A673 (cell line): ENCODE data around the gene ENDOU.

ENCODE experiments used
- CTCF ChIP-seq: fragments of 300-800, 200-600 bp; sonication (generic); conservative IDR thresholded peaks from 2 replicates; pipeline ENCODE4 v1.5.1; 2017; ENCODE audit warnings: low read depth, mild to moderate bottlenecking, antibody characterized with exemption, low read length, moderate library complexity, mixed read lengths
- EZH2 ChIP-seq: fragments of 200-600 bp; sonication (generic); IDR thresholded peaks from 2 replicates; pipeline ENCODE4 v1.6.1; 2017; ENCODE audit warnings: borderline replicate concordance, low read depth, mild to moderate bottlenecking, mixed read lengths, antibody characterized with exemption, low read length; ENCODE audit not compliant: poor library complexity, severe bottlenecking

- TF ChIP-seq CTCF, result no peak
- no peak for TF ChIP-seq EZH2
Observed at GRCh38 chr12:47733142-47733541, 7.9 kb upstream of the ENDOU start.
